GM19023 (cell line): ENCODE data around the gene TRIO.

Experiments
- ATAC-seq: cut with Tn5 transposase; IDR thresholded peaks from one replicate; pipeline ENCODE4 v1.9.1; 2021; ENCODE audit warnings: mild to moderate bottlenecking, moderate library complexity; ENCODE audit not compliant: unreplicated experiment

Gene TRIO

DNA sequence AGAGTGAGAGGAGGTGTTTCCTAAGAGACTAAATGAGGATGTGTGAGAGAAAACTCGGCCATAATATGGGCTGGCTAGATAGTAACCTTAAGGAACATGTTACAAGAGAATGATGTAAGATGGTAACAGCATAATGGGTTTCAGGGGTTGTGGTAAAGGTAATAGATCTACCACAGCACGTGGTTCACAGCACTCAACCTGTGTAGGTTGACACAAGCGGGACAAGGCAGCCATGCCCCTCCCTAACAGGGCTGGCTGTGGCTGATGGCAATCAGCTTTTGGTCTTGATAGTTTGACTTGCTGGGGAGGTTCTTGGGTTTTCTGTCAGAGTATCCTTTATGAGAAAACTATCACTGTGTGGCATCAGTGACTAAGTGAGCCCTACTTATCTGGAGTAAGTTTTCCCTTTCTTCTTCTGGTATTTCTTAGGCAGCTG lies 138.6 kb downstream of the TRIO start:
- peak; percentile 68 for ATAC-seq

DNA sequence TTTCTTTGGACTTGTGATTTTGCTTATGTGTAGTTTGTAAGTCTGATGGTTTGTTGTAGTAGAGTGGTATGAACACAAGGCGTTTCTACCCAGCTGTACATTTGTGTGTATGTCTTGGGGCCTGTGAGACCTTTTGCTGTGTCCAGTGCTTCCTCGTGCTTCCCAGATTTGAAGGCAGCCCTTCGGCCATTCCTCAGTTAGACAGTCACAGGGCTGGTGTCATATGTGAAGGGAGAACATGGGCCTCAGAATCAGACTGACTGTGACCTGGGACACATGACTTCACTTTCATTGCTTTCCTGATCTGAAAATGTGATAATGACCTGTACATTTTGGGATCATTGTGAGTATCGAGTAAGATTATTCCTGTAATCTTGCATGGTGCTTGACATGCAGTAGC lies 140.0 kb downstream of the TRIO start:
- no peak for ATAC-seq

DNA sequence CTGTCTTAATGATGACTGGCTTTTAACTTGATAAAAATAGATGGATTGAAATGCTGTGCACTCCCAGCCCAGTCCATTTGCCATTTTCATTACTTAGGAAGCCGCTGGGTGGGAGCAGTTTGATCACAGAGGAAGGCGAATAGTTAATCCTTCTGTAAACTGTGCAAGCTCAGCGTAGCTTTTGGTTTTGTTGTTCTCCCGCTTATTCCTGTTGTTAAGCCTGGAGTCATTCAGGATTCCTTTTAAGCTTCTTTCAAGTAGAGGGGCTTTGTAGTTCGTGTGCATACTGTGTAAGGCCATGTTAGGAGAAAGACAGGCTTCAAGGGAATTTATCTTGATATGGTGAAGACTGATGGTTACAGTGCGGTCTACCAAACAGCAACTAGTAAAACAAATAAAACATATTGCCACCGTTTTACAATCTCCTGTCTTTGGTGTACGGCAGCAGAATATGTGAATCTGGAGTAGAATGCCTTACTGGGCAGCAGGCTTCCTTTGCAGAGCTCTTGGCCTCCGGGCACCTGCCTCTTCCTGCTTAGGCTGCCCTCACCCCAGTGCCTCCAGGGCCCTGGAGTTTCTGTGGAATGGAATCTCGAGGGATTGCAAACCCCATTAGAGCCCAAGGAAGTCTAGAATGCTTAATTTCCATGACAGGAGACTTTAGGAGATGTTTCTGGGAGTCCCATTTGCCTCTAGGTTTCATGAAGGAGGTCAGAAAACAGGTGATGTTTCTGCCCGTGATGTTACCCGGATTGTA lies 141.4 kb downstream of the TRIO start:
- ATAC-seq: no peak

DNA sequence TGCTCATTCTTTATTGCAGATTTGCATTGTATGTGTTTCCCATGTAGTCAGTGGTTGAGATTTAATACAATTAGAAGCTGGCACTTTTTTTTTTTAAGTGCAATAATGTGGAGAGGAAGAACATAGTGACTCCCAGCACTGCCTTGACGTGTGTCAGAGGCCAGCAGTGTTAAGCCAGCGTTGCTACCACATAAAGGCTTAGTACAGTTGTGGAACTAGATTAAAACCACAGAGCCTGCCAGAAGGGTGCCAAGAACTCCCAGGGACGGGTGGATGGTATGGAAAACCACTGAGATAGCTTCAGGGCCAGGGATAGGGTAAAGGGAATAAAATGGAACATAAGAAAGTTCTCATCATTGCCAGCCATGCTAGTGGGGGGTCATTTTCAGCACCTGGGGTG lies 142.9 kb downstream of the TRIO start:
- no peak for ATAC-seq

DNA sequence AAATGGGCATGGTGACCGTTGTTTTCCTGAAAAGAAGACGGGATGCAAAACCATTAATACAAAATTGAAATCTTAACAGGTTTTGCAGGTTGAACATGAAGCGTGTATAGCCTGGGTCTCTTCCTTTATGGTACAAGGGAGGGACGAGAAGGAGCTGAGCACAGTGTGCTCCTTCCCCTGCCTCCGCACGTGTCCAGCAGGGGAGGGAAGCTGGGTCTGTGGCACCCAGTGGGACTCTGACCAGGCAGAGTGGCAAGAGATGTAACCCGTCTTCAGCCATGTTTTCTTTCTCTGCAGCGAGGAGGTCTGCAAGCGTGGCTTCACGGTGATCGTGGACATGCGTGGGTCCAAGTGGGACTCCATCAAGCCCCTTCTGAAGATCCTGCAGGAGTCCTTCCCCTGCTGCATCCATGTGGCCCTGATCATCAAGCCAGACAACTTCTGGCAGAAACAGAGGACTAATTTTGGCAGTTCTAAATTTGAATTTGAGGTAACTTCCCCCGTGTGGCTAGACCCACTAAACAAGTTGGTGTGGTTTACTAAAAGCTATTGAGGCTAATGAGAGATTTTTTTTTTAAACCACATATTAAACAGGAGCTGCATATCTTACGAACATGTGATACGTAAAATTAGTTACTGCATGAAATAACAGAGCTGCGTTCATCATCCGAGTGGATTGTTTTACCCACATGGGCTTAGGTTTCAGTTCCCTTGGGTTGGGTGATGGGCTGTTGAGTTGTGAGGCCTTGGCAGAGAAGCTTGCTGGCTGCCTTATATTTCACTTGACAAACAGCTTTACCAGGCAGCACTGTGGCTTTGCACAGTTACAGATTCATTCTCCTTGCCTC lies 143.7 kb downstream of the TRIO start:
- peak; percentile 79 for ATAC-seq

DNA sequence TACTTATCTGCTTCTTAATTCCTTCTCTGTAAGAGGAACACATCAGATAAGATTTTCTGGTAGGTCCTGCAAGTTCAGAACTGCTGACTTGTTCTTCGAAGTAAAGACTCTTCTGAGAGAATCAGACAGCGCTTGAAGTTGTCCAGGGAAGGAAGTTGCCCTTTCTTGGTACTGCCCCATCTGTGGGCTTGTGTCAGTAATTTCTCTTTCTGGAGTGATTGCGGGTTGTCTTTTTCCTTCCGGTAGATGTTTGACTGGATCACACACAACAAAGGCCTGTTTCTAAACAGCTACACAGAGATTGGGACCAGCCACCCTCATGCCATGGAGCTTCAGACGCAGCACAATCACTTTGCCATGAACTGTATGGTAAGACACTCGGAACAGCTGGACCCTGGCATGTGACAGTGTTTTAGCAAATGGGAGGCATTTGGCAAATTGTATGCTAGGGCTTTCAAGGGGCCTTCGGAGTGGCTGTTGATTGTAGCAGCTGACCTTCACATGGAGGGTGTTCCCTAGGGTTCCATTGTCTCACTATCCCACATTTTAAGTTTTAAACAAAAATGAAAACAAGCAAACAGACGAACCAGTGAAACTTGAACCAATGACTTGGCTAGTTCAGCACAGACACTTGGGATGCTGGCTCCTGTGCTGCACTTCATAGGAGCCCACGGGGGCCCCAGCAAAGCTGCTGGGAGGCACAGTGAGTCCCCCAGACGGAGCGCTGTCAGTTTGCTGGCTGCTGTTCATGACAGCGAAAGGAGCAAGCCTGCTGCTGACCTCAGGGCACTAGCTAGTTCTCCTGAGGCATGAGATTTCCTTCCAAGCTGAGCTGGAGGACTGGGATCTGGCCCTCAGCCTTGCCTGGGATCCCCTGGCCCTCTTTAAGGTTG lies 149.9 kb downstream of the TRIO start:
- no peak for ATAC-seq

DNA sequence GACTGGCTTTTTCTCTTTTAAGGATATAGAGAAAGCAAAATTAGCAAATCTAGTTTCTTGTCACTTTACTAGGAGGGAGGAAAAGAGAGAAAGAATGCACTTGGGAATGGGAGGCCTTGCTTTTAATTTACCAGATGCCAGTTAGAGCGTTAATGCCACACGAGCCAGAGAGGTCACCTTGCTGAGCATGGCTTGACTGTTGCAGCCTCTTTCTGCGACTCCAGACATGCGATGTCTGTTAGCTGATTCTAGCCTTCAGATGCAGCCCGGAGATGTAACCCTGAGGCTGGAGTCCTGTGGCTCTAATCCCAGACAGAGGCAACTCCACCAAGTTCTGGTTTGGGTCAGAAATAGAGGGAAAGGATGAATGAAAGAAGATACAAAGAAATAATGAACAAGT lies 152.5 kb downstream of the TRIO start:
- no peak for ATAC-seq

DNA sequence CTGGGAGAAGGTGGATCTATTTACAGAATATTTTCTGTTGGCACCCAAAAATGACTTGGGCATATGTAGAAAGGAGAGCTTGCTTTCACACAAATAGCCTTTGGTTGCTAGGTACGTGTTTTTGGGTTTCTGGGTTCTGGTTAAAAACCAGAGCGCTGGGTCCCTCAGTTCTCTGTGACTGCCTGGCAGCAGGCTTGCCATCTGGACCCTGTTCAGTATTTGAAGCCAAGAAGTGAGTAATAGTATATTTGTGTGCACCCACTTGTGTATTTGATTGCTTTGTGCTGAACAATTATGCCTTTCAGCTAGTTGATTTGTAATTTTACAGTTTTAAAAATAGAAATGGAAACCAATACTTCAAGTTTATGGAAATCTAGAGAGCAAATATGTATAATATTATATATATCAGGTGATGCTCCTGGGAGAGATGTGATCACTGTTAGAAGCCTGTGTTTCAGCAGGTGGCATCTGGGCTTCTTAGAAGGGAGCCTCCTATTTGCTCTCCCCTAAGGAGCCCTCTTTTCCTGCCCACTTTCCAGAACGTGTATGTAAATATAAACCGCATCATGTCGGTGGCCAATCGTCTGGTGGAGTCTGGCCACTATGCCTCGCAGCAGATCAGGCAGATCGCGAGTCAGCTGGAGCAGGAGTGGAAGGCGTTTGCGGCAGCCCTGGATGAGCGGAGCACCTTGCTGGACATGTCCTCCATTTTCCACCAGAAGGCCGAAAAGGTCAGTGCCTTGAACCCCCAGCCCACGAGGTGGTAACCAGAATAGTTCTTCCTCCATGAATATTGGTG lies 153.6 kb downstream of the TRIO start:
- ATAC-seq: no peak

DNA sequence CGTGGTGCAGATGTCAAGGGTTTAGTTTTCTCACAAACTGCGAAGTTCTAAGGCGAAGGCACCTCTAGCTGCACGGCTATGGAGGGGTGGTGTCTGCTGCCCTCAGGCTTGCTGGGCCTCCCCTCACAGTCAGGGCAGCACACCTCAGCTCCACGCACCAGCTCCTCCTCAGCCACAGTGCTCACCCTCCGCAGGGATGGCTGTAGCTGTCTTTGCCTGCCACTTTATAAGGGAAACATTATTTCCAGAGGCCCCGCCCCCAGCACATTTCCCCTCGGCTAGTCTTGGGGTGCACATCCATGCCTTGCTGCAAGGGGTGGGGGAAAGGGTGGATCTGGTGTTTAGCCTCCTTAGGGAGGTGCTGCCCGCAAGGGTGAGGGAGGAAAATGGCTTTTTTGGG lies 154.6 kb downstream of the TRIO start:
- no peak for ATAC-seq

DNA sequence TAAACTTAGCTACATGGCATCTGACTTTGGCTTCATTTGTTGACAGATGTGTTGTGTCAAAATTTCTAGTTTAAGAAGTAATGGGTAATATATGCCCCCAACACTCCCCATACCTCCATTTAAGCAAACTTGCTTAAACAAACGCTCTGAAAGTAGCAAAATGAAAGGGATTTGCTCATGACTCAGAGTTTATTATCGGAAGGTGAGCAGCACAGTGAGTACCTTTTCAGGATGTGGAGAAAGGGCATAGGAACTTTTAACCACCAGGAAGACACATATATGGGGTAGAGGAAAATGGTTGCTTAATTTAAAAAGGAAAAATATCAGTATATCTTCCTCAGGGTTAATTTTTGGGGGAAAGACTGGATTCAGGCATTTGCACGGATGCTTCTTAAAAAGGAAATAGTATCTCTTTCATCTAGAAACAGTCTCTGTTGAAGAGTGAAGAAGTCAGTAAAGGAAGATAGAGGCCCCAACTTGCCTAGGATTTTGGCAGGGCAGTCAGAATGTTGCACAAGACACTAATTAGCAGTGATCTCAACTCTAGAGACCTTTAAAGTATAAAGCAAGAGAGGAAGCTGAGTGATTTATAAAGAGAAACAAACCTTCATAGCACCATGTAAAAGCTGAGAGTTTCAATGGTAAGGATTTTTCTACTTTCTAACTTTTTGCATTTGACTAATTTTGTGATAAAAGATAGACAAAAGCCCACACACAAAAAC lies 155.1 kb downstream of the TRIO start:
- no peak for ATAC-seq

DNA sequence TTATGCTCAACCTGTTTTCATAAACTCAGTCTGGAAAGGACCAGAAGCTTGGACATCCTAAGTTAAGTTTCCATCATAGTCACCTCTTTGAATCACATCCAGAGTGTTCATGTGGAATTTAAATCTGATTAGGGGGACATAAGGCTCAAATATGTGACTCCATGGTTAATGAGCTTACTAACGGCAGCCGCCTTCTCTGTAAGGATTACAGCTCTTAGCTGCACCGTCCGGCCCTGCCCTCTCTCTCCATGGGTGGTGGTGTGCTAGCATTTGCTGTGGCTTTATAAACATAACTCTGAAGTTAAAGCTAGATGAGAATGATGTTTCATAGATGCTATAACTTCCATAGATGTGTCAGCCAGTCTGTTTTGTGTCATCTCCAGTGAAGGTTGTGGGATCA lies 156.5 kb downstream of the TRIO start:
- ATAC-seq: no peak

DNA sequence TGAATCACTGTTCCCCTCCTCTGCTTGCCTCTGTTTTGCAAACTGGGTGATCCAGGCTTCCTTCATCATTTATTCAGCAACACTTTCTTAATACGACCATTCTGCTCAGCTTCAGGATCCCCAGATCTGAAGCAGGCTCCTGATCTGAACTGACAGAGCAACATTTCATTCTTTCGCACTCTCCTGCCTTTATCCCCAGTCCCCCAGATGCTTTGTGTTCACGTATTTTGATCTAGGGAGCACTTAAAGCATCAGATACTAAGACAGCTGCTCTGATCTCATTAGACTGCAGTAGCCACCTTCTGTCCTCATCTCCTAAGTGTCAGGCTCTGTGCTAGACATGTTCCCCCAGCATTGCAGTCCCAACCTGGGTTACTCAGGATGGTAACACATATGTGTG lies 158.0 kb downstream of the TRIO start:
- ATAC-seq: no peak

DNA sequence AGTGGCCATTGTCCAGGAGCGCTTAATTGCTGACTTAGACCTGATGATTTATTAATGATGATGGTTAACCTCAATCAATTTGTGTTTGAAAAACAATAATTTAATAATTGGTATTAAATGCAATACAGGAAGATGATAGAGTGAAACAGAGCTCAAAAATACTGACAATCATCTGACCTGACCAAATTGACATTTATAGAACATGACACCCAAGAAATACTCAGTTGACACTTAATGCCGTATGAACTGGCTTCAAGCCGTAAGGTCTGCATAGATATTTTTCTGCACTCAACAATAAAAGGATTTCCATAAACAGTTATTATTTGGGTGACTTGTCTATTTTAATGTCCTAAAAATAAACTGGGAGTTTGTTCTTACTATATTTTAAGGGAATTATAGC lies 159.2 kb downstream of the TRIO start:
- ATAC-seq: no peak

DNA sequence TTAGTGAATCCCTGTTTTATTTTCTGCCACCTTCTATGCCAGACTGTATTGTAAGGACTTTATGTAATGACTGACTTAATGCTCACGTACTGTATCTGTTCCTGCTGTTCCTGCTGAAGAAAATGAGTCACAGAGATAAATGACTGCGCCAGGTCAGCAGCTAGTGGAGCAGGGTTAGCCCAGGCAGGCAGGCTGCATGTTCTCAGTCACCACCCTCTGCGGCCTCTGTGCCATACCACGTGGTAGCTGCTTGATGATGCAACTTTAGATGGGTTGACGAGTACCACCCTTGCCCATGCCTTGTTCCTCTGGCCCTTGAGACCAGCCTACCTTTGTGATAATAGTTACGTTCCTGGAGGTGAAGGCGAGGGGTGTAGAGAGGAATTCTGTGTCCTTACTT lies 161.9 kb downstream of the TRIO start:
- no peak for ATAC-seq

DNA sequence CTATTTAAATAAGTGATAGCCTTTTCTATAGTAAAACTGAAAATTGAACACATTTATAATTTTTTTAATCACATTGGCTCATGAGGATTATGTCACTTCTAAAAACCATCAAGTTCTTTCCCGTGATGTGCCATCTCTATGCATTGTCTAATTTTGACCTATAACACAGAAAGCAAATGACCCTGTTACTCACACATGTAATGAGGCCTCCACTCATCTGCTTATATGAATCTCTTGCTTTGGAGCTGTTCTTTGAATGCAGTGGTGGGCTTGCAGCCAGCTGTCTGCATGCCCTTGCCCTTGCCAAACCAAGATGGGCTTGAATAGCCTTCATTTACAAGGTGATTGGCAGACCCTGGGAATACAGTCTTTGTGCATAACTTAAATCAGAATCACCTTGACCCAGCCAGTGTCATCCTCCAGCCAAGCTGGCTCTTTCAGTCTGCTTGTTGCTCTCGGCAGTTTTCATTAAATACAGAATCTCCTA lies 163.2 kb downstream of the TRIO start:
- no peak for ATAC-seq

DNA sequence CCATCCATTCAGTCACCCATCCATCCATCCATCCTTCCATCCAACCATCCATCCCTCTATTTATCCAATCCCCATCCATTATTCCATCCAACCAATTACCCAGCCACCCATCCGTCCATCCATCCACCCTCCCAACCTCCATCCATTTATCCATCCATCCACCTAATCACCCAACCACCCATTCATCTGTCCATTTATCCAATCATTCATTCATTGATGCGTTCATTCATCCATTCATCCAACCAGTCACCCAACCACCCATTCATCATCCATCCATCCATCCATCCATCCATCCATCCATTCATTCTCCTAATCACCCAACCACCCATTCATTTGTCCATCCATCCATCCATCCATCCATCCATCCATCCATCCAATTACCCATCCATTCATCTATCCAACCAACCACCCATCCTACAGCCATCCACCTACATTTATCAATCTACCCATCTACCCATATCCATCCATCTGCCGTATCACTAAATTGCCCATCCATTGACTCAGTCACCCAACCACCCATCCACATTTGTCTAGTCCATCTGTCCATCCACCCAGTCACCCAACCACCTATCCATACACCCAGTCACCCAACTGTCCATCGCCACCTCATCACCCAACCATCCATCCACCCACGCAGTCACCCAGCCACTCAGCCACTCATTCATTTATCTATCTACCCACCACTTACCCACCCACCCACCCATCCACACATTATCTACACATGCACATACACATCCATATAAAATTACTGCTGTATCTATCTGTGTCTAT lies 165.4 kb downstream of the TRIO start:
- ATAC-seq: no peak

DNA sequence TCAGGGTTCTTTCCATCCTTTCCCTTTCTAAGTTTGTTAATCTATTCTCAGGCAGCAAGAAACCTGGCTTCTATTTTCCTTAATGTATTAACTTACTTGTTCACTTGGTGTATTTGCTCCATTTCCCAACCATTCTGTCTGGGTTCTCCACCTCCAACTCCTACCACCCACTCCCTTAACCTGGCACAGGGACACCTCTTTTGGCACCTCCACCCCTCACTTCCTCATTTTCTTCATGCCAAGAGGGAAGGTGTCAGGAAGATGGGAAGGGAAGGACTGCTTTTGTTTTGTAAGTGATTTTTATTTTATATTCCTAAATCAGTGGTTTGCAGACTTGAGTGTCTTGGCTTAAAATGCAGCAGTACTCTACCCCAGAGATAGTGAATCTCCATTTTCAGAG lies 166.1 kb downstream of the TRIO start:
- no peak for ATAC-seq

DNA sequence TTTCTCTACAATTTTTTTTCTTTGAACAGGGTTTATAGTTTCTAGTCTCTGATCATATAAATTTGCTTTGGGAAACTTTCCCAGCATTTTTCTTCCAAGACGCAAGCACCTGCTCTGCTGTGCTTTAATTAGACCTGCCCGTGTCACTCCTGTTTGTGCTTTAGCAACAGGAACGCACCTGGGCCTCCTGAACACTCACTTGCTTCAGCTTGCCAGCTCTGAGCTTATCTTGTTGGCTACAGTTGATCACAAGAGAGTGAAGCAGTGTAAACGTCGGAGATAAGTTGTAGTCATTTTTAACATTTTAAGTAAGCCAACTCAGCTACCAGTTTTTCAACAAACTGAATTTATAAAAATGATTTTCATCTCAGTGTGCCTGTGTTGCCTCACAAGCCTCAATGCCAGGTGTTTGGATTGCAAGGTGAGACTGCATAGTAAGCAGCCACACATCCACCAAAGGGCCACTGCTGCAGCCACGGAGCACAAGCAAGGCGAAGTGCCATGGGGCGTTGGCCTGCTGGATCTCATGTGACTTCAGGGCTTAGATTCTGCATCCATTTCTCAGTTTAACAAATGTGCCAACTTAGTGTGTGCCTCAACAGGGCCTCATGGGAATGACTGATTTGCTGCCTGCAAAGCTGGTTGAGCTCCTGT lies 166.9 kb downstream of the TRIO start:
- no peak for ATAC-seq
